Psoas muscle (tissue), 8 donors: Measurements from ENCODE around the gene MTCP1. TPM values are rescaled to one million over a fixed set of nuclear protein-coding genes. Genes with fewer than 3 reads are reported as not detected.

Experiments used
- ATAC-seq, 4 donors: fragments of 200-7000 bp; cut with Tn5 transposase; one replicate each; pipeline ENCODE4 v1.9.1; 2020; ENCODE audit warnings: moderate library complexity in 3 of 4, mild to moderate bottlenecking in 2 of 4
- DNase-seq, 2 donors: peaks; one replicate each; pipeline ENCODE4 v3.0.0-alpha.2; 2020
- H3K27ac ChIP-seq: fragments of 200-600 bp; one replicate; pipeline ENCODE4 v1.8.0; 2022
- H3K27me3 ChIP-seq, 3 donors: fragments of 200-600 bp in 1 of 3; one replicate each; pipeline versions ENCODE4 v1.6.1 to v1.8.0; 2013 to 2022; ENCODE audit warnings: low read length in 2 of 3, mild to moderate bottlenecking in 2 of 3, moderate library complexity in 1 of 3; ENCODE audit not compliant: insufficient read depth in 3 of 3
- H3K36me3 ChIP-seq, 2 donors: fragments of 200-600 bp in 1 of 2; one replicate each; pipeline versions ENCODE4 v1.6.1 to v1.8.0; 2013 to 2022; ENCODE audit warnings: low read depth in 1 of 2, mild to moderate bottlenecking in 1 of 2, moderate library complexity in 1 of 2; ENCODE audit not compliant: insufficient read depth in 1 of 2
- H3K4me1 ChIP-seq: fragments of 200-600 bp; one replicate; pipeline ENCODE4 v1.8.0; 2022
- H3K4me3 ChIP-seq: fragments of 200-600 bp; one replicate; pipeline ENCODE4 v1.8.0; 2022; ENCODE audit warnings: mild to moderate bottlenecking
- H3K9me3 ChIP-seq: fragments of 200-600 bp; one replicate; pipeline ENCODE4 v1.8.0; 2022
- CTCF ChIP-seq: fragments of 200-600 bp; IDR thresholded peaks from one replicate; pipeline ENCODE4 v1.8.0; 2022; ENCODE audit warnings: antibody characterized with exemption
- WGBS, 3 donors: extraction: QIAGEN DNeasy Blood & Tissue Kit; methylation state at CpG; one replicate each; pipeline versions ENCODE4 v1.1.6 to v1.1.7; 2013; 5-methylcytosine and 5-hydroxymethylcytosine counted together
- intact Hi-C, 2 donors: fragments of 100-400 bp; cut with DNase I; formaldehyde crosslinking; loops; one replicate each; pipeline versions ENCODE4 v1.11.0 to v1.14.2; 2022
- polyA plus RNA-seq, 3 donors: library from polyadenylated mRNA; stranded (reverse); fragments of 200-250 nt; gene quantifications; one replicate each; pipeline ENCODE4 v1.2.3, GENCODE V29; 2013
- total RNA-seq, 4 donors: library from RNA; stranded (reverse); fragmentation: NEBNext Ultra II Directional in 2 of 4; extraction: Animal tissue kit (Norgen Biotek cat#: 25700) in 2 of 4; gene quantifications; one replicate each; pipeline versions ENCODE4 v1.2.1 to v1.2.4, GENCODE V29; 2021 to 2023
- donor health status: healthy with polysubstance abuse.
- donor health status: DM: no; HTN: no; CAD: no; lungs with moderate emphysema.
- donor health status: Bipolar disorder and iron deficiency.
- donor health status: healthy.
- donor health status: DM: yes; HTN: yes; CAD: no.
- donor health status: DM: no; HTN: no; CAD: no.
- donor health status: DM: no; HTN: no; CAD: no.
- donor health status: DM: yes; HTN: yes; CAD: no.

MTCP1 gene
- total and polyA plus RNA-seq, 7 donors, result 2.3 to 22.9 (median 10.5) TPM

- H3K36me3 ChIP-seq, result peaks cover 0 to 4% of the 10 kb centered on the region in 2 donors
- intact Hi-C loops, result no loop called here
- H3K4me1 ChIP-seq, result no peaks in the 10 kb centered on the region
- no peak overlapping the region for H3K4me3 ChIP-seq
- no peaks in the 10 kb centered on the region for H3K27me3 ChIP-seq
- no peak for ATAC-seq
- no peak for DNase-seq
- no peaks in the 10 kb centered on the region for H3K9me3 ChIP-seq
- no peak overlapping the region for H3K27ac ChIP-seq
- TF ChIP-seq CTCF, result no peak
Measured at GRCh38 chrX:155108427-155108826, 37.5 kb upstream of the MTCP1 start.

GRCh38 chrX:155105919-155106318 is 35.0 kb upstream of the MTCP1 start:
- peaks cover 0 to 4% of the 10 kb centered on the region in 2 donors for H3K36me3 ChIP-seq
- no peaks in the 10 kb centered on the region for H3K4me1 ChIP-seq
- intact Hi-C loops, result no loop called here
- no peaks in the 10 kb centered on the region for H3K9me3 ChIP-seq
- ATAC-seq (no peak), DNase-seq (no peak)
- TF ChIP-seq CTCF, result no peak
- H3K27ac ChIP-seq, result no peak overlapping the region
- no peaks in the 10 kb centered on the region for H3K27me3 ChIP-seq
- WGBS, 3 donors, result 81 to 99% (median 93%) methylated on average over 2 of the region's 2 CpGs
- no peak overlapping the region for H3K4me3 ChIP-seq

GRCh38 chrX:155094468-155095061 is 23.6 kb upstream of the MTCP1 start:
- H3K4me3 ChIP-seq, result no peak overlapping the region
- peaks cover 0 to 36% of the 10 kb centered on the region in 2 donors for H3K36me3 ChIP-seq
- H3K4me1 ChIP-seq, result no peaks in the 10 kb centered on the region
- H3K27me3 ChIP-seq, result no peaks in the 10 kb centered on the region
- intact Hi-C loops, result loop anchor here in 1 of 2 donors (5.0 kb wide), 1 partner anchor 728 kb away; no protein-coding TSS in a partner anchor
- WGBS, 3 donors, result 44 to 57% (median 49%) methylated on average over 4 of the region's 4 CpGs
- TF ChIP-seq CTCF, result peak; percentile 63
- H3K27ac ChIP-seq, result no peak overlapping the region
- ATAC-seq (no peak), DNase-seq (no peak)
- no peaks in the 10 kb centered on the region for H3K9me3 ChIP-seq

- Histone ChIP-seq H3K9me3 (no peaks in the 10 kb centered on the region), H3K36me3 (peaks cover 2 to 35% of the 10 kb centered on the region in 2 donors), H3K4me3 (no peak overlapping the region), H3K4me1 (no peaks in the 10 kb centered on the region), H3K27me3 (no peaks in the 10 kb centered on the region), H3K27ac (no peak overlapping the region)
- DNase-seq, result no peak
- 86 to 94% (median 94%) methylated on average over 22 to 26 of the region's 26 CpGs for WGBS, 3 donors
- ATAC-seq, result no peak
- no peak for TF ChIP-seq CTCF
- intact Hi-C loops, result loop anchor here (5.0 to 10.0 kb wide), 2 partner anchors 102 to 105 kb away; no protein-coding TSS in a partner anchor
Measured at GRCh38 chrX:155086961-155087735, 16.2 kb upstream of the MTCP1 start.
